PC-3 (cell line): ENCODE results near the gene ECHDC1. TPM values are rescaled to one million over a fixed set of nuclear protein-coding genes. Genes with fewer than 3 reads are reported as not detected.
"Not testable (repeated sequence)": the region's sequence is repeated elsewhere in the genome, so short reads cannot be mapped to it uniquely, and the experiment has no call there.

Experiments
- ATAC-seq: fragments of 200-7000 bp; cut with Tn5 transposase; 2 replicates; pipeline ENCODE4 v1.9.1; 2020; ENCODE audit warnings: mild to moderate bottlenecking, moderate library complexity
- BruUV-seq: library from RNA; stranded (reverse); fragments of 400-500 nt; replicated peaks from 2 replicates; lab custom pipeline; 2021; lab: Mats Ljungman, UMichigan
- CTCF ChIA-PET: fragments of 300-600 bp; sonication (Branson Sonifier 250); formaldehyde crosslinking; loops from one replicate; lab custom pipeline; 2022; ENCODE audit warnings: antibody characterized with exemption; lab: Charles Lee
- POLR2A ChIA-PET: fragments of 300-600 bp; sonication (Branson Sonifier 250); formaldehyde crosslinking; loops from one replicate; lab custom pipeline; 2022; ENCODE audit warnings: antibody characterized with exemption; ENCODE audit not compliant: unreplicated experiment; lab: Charles Lee
- DNase-seq: peaks from one replicate; pipeline ENCODE4 v3.0.0-alpha.2; 2015
- H2AFZ ChIP-seq: fragments of 300-600 bp; sonication (generic); 2 replicates; pipeline ENCODE4 v1.6.0; 2016; ENCODE audit warnings: antibody characterized with exemption, low read length
- H3F3A ChIP-seq: fragments of 300-600 bp; sonication (generic); one replicate; pipeline ENCODE4 v1.6.0; 2017; ENCODE audit warnings: antibody characterized with exemption, low read length, control low read depth, mild to moderate bottlenecking; ENCODE audit not compliant: unreplicated experiment
- H3K27ac ChIP-seq: fragments of 300-600 bp; sonication (generic); 2 replicates; pipeline ENCODE4 v1.5.1; 2016; ENCODE audit warnings: mild to moderate bottlenecking, low read length
- H3K27me3 ChIP-seq: fragments of 300-600 bp; sonication (generic); 2 replicates; pipeline ENCODE4 v1.6.1; 2016; ENCODE audit warnings: low read length, mixed read lengths
- H3K36me3 ChIP-seq: fragments of 300-600 bp; sonication (generic); 2 replicates; pipeline ENCODE4 v1.6.1; 2016; ENCODE audit warnings: low read depth, mixed run types, low read length, mixed read lengths
- H3K4me1 ChIP-seq: fragments of 300-600 bp; sonication (generic); 2 replicates; pipeline ENCODE4 v1.5.1; 2016; ENCODE audit warnings: low read length; ENCODE audit not compliant: insufficient read depth
- H3K4me2 ChIP-seq: fragments of 300-600 bp; sonication (generic); 2 replicates; pipeline ENCODE4 v1.6.0; 2016; ENCODE audit warnings: low read length
- H3K4me3 ChIP-seq: fragments of 300-600 bp; sonication (generic); 2 replicates; pipeline ENCODE4 v1.5.1; 2016; ENCODE audit warnings: mild to moderate bottlenecking, low read length, mixed read lengths
- H3K79me2 ChIP-seq: fragments of 300-600 bp; sonication (generic); 2 replicates; pipeline ENCODE4 v1.6.1; 2017; ENCODE audit warnings: low read length, mixed read lengths
- H3K9ac ChIP-seq: fragments of 300-600 bp; sonication (generic); 2 replicates; pipeline ENCODE4 v1.6.0; 2016; ENCODE audit warnings: mild to moderate bottlenecking, low read length
- H3K9me2 ChIP-seq: fragments of 300-600 bp; sonication (generic); replicated peaks from 2 replicates; pipeline ENCODE4 v1.6.1; 2016; ENCODE audit warnings: mixed run types, low read length, mixed read lengths
- H3K9me3 ChIP-seq: fragments of 300-600 bp; sonication (generic); 2 replicates; pipeline ENCODE4 v1.6.1; 2016; ENCODE audit warnings: low read length, mixed read lengths
- H4K20me1 ChIP-seq: fragments of 300-600 bp; sonication (generic); 2 replicates; pipeline ENCODE4 v1.6.1; 2016; ENCODE audit warnings: low read length, mixed read lengths
- CTCF ChIP-seq: fragments of 300-600 bp; sonication (generic); conservative IDR thresholded peaks from 2 replicates; pipeline ENCODE4 v1.5.1; 2017; ENCODE audit warnings: antibody characterized with exemption, low read depth, mild to moderate bottlenecking, low read length
- EZH2 ChIP-seq: fragments of 300-600 bp; sonication (generic); IDR thresholded peaks from one replicate; pipeline ENCODE4 v1.6.1; 2017; ENCODE audit warnings: antibody characterized with exemption, mild to moderate bottlenecking, low read length; ENCODE audit not compliant: unreplicated experiment
- EZH2phosphoT487 ChIP-seq: fragments of 300-600 bp; sonication (generic); IDR thresholded peaks from 2 replicates; pipeline ENCODE4 v1.6.1; 2018; ENCODE audit warnings: mild to moderate bottlenecking, antibody characterized with exemption, low read length, borderline replicate concordance
- intact Hi-C: fragments of 100-400 bp; cut with micrococcal nuclease; formaldehyde crosslinking; loops from 2 replicates; pipeline ENCODE4 v1.9.0; 2023
- total RNA-seq: library from RNA; depleted of rRNA; stranded (reverse); fragments of >200 nt; gene quantifications from 2 replicates; pipeline ENCODE4 v1.2.3, GENCODE V29; 2014

Gene ECHDC1
- total RNA-seq, 1 experiment from 2014 or later = 34.5 TPM

- POLR2A ChIA-PET = no interaction called here
Measured at GRCh38 chr6:127385668-127386430, 42.4 kb upstream of the ECHDC1 start.

GRCh38 chr6:127384848-127385247, 41.4 kb upstream of the ECHDC1 start:
- DNase-seq, H3K4me1 ChIP-seq, H3K9ac ChIP-seq, ATAC-seq, H4K20me1 ChIP-seq, H3K27ac ChIP-seq, intact Hi-C loops, POLR2A ChIA-PET, H3K4me2 ChIP-seq, BruUV-seq, H3K9me3 ChIP-seq, H3F3A ChIP-seq, H3K27me3 ChIP-seq, H3K79me2 ChIP-seq, H2AFZ ChIP-seq, H3K4me3 ChIP-seq, H3K36me3 ChIP-seq, CTCF ChIA-PET, H3K9me2 ChIP-seq: not testable (repeated sequence)

More at GRCh38 chr6:127385668-127386430, 42.4 kb upstream of the ECHDC1 start:
- no peaks in the 10 kb centered on the region for H3K79me2 ChIP-seq
- no peak overlapping the region for H3K9ac ChIP-seq
- no peak overlapping the region for H2AFZ ChIP-seq
- no peaks in the 10 kb centered on the region for H3K36me3 ChIP-seq
- DNase-seq = no peak
- H3K27me3 ChIP-seq = no peaks in the 10 kb centered on the region
- no peak for ATAC-seq
- H3F3A ChIP-seq = no peaks in the 10 kb centered on the region
- H3K9me3 ChIP-seq = no peaks in the 10 kb centered on the region
- CTCF ChIA-PET = no interaction called here
- intact Hi-C loops = no loop called here
- no peak overlapping the region for H3K4me2 ChIP-seq
- H3K27ac ChIP-seq = no peak overlapping the region
- H4K20me1 ChIP-seq = no peaks in the 10 kb centered on the region
- BruUV-seq = no TSS peak
- no peaks in the 10 kb centered on the region for H3K4me1 ChIP-seq
- H3K9me2 ChIP-seq = no peaks in the 10 kb centered on the region
- no peak overlapping the region for H3K4me3 ChIP-seq
- no peak for TF ChIP-seq EZH2
- TF ChIP-seq CTCF = no peak
- TF ChIP-seq EZH2phosphoT487 = no peak

GRCh38 chr6:127383988-127384387, 40.6 kb upstream of the ECHDC1 start:
- ATAC-seq (no peak), DNase-seq (no peak)
- POLR2A ChIA-PET = no interaction called here
- no peak overlapping the region for H3K27ac ChIP-seq
- intact Hi-C loops = no loop called here
- no TSS peak for BruUV-seq
- TF ChIP-seq EZH2 (no peak), CTCF (no peak), EZH2phosphoT487 (no peak)
- no peaks in the 10 kb centered on the region for H3K27me3 ChIP-seq
- H3K9me3 ChIP-seq = no peaks in the 10 kb centered on the region
- H3K79me2 ChIP-seq = no peaks in the 10 kb centered on the region
- no peak overlapping the region for H2AFZ ChIP-seq
- no peaks in the 10 kb centered on the region for H3K4me1 ChIP-seq
- no peak overlapping the region for H3K9ac ChIP-seq
- CTCF ChIA-PET = no interaction called here
- H3K4me3 ChIP-seq = no peak overlapping the region
- no peaks in the 10 kb centered on the region for H3K36me3 ChIP-seq
- no peaks in the 10 kb centered on the region for H3F3A ChIP-seq
- no peaks in the 10 kb centered on the region for H4K20me1 ChIP-seq
- no peak overlapping the region for H3K4me2 ChIP-seq
- H3K9me2 ChIP-seq = no peaks in the 10 kb centered on the region
